ENCODE measurements around the gene TULP1. TPM values are rescaled to one million over a fixed set of nuclear protein-coding genes. Genes with fewer than 3 reads are reported as not detected.
"Not testable (repeated sequence)": the region's sequence is repeated elsewhere in the genome, so short reads cannot be mapped to it uniquely, and the experiment has no call there.

The TULP1 gene
- total RNA-seq, 4 donors from 2014 or later, result 0.72 to 0.83 TPM; not detected in 2

DNA sequence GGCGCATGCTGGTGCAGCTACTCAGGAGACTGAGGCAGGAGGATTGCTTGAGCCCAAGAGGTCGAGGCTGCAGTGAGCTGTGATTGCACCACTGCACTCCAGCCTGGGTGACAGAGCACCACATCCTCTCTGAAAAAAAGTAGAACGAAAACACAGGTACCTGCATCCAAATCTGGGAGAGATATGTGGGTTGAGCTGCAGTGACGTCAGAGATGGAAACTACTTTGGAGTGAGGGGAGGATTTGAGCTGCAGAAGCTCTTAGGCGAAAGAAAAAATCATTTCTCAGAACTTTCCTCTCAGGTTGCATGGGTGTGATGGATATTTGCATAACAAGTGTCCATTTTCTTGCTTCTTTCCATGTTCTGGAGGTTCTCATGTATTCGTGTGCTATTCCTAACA lies 4.0 kb upstream of the TULP1 start:
- Histone ChIP-seq H3K9me3 (no peaks in the 10 kb centered on the region), H3K36me3 (no peaks in the 10 kb centered on the region), H3K27me3 (peaks cover 12% of the 10 kb centered on the region), H3K27ac (no peak overlapping the region), H3K4me1 (peaks cover 4% of the 10 kb centered on the region), H3K4me3 (no peak overlapping the region)
- TF ChIP-seq POLR2A (IDR thresholded peaks at IDR 0.05), result no peak
- TF ChIP-seq EP300 (IDR thresholded peaks at IDR 0.05), result no peak
- TF ChIP-seq POLR2AphosphoS5 (IDR thresholded peaks at IDR 0.05), result no peak
- TF ChIP-seq, protein P1, sequence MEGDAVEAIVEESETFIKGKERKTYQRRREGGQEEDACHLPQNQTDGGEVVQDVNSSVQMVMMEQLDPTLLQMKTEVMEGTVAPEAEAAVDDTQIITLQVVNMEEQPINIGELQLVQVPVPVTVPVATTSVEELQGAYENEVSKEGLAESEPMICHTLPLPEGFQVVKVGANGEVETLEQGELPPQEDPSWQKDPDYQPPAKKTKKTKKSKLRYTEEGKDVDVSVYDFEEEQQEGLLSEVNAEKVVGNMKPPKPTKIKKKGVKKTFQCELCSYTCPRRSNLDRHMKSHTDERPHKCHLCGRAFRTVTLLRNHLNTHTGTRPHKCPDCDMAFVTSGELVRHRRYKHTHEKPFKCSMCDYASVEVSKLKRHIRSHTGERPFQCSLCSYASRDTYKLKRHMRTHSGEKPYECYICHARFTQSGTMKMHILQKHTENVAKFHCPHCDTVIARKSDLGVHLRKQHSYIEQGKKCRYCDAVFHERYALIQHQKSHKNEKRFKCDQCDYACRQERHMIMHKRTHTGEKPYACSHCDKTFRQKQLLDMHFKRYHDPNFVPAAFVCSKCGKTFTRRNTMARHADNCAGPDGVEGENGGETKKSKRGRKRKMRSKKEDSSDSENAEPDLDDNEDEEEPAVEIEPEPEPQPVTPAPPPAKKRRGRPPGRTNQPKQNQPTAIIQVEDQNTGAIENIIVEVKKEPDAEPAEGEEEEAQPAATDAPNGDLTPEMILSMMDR (IDR thresholded peaks at IDR 0.05), result no peak
- WGBS, result 71% methylated on average over 6 of the region's 6 CpGs
- DNase-seq (ENCODE audit: low spot score in 2 of 2), result no peak

DNA sequence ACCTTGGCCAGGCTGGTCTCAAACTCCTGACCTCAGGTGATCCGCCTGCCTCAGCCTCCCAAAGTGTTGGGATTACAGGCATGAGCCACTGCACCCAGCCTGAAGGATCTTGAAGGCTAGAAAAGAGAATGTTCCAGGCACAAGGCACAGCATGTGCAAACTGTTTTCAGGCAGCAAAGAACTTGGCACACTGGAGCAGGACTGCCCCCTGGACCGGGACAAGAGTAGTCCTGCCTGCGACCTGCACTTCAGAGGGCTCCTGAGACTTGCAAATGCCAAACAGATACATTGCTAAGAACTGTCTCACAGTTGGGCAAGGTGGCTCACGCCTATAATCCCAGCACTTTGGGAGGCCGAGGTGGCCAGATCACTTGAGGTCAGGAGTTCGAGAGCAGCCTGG lies 3.2 kb upstream of the TULP1 start:
- H3K9me3 ChIP-seq; H3K27ac ChIP-seq; H3K4me3 ChIP-seq; DNase-seq (ENCODE audit: low spot score in 2 of 2); H3K4me1 ChIP-seq; H3K36me3 ChIP-seq: not testable (repeated sequence)
- WGBS, result no CpG with 5 or more reads among the region's 6 CpGs
- H3K27me3 ChIP-seq, result peaks cover 19% of the 10 kb centered on the region

DNA sequence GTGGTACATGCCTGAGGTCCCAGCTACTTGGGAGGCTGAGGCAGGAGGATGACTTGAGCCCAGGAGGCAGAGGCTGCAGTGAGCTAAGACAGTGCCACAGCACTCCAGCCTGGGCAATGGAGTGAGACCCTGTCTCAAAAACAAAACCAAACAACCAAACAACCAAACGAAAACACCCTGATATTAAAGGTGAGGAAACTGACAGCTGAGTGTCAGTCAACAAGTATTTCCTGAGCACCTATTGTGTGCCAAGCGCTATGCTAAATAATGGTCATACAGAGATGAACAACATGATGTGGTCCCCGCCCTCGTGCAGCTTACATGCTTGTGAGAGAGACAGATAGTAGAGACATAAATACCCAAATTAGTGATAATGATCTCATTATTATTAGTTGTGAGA lies 1.9 kb upstream of the TULP1 start:
- peaks cover 27% of the 10 kb centered on the region for H3K27me3 ChIP-seq
- 61% methylated on average over 4 of the region's 4 CpGs for WGBS
- no peaks in the 10 kb centered on the region for H3K9me3 ChIP-seq
- no peaks in the 10 kb centered on the region for H3K36me3 ChIP-seq
- TF ChIP-seq EP300 (IDR thresholded peaks at IDR 0.05) (no peak), POLR2AphosphoS5 (IDR thresholded peaks at IDR 0.05) (no peak), POLR2A (IDR thresholded peaks at IDR 0.05) (no peak)
- TF ChIP-seq, protein P1 (IDR thresholded peaks at IDR 0.05), result no peak
- no peak overlapping the region for H3K4me3 ChIP-seq
- peaks cover 8% of the 10 kb centered on the region for H3K4me1 ChIP-seq
- no peak for DNase-seq (ENCODE audit: low spot score in 2 of 2)
- no peak overlapping the region for H3K27ac ChIP-seq

DNA sequence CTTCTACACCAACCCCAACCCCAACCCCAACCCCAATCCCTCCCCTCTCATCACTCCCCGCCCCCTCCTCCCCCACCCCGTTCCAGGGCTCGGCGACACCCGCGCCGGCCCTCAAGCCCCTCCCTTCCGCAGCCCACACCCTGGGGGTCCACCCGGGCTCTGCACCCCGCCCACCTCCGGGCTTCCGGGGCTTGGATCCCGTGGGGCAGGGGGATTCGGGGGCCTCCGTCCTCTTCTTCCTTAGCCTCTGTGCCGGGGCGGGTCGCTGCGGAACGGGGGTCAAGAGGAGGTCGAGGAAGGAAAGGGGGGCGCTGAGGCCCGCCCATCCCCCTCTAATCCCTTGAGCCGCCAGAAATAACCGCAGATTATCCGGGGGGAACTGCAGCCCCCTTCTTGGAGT lies 690 bp downstream of the TULP1 start:
- no peak for TF ChIP-seq POLR2A (IDR thresholded peaks at IDR 0.05)
- TF ChIP-seq, protein P1 (IDR thresholded peaks at IDR 0.05), result no peak
- TF ChIP-seq EP300 (IDR thresholded peaks at IDR 0.05), result no peak
- Histone ChIP-seq H3K9me3 (no peaks in the 10 kb centered on the region), H3K36me3 (no peaks in the 10 kb centered on the region), H3K4me3 (peak overlapping the region; percentile 31), H3K4me1 (peaks cover 8% of the 10 kb centered on the region), H3K27ac (no peak overlapping the region), H3K27me3 (peaks cover 27% of the 10 kb centered on the region)
- DNase-seq (ENCODE audit: low spot score in 2 of 2), result no peak
- WGBS, result 8% methylated on average over 25 of the region's 26 CpGs

DNA sequence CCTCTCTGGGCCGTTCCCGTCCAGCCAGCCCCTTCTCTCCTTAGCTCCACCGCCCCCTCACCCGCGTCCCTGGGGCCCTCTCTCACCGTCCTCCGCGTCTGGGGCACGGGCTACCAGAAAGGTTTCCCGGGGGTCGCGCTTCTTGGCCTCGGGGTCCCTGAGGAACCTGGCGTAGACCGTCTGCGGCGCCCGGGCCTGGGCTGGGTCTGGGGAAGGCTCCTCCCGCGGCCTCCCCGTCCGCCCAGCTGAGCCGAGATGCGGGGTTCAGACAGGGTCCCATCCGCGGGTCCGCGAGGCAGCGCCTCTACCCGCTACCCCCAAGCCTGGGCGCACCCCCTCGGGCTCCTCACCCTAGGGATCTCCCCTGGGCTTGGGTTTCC lies 1.1 kb downstream of the TULP1 start:
- Histone ChIP-seq H3K4me1 (peaks cover 8% of the 10 kb centered on the region), H3K36me3 (no peaks in the 10 kb centered on the region), H3K9me3 (no peaks in the 10 kb centered on the region), H3K4me3 (peak overlapping the region; percentile 31), H3K27me3 (peaks cover 27% of the 10 kb centered on the region), H3K27ac (no peak overlapping the region)
- DNase-seq (ENCODE audit: low spot score in 2 of 2), result no peak
- WGBS, result 24% methylated on average over 22 of the region's 32 CpGs
- no peak for TF ChIP-seq POLR2A (IDR thresholded peaks at IDR 0.05)
- TF ChIP-seq, protein P1 (IDR thresholded peaks at IDR 0.05), result no peak
- no peak for TF ChIP-seq POLR2AphosphoS5 (IDR thresholded peaks at IDR 0.05)
- no peak for TF ChIP-seq EP300 (IDR thresholded peaks at IDR 0.05)

DNA sequence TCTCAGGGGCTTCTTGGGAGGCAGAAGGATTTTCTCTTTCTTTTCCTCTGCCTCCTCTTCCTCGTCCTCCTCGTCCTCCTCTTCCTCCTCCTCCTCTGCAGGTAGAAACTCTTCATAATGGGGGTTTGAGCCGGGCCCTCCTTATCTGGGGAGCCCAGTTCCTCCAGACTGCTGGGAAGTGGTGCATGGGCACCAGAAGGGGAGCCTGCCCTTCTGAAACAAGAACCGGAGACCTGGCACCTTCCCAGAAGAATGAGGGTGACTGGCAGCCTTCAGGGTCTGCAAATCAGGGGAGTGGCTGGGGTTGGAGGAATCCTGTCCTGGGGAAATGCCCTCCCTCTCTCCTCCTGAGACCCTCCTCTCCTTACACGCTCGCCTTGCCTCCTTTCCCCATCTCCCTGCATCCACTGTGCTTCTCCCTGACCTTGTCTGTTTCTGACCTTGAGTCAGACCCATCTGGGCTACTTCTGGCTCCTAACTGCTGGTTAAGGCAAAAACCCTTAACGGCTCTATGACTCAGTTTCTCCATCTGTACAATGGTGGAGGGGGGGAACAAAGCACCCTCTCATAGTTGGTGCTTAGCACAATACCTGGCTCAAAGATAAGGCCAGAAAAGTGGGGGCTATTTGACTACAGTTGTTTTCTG lies 1.7 kb downstream of the TULP1 start:
- no peak overlapping the region for H3K27ac ChIP-seq
- H3K4me3 ChIP-seq, result peak overlapping the region; percentile 31
- WGBS, result 83% methylated on average over 7 of the region's 7 CpGs
- H3K9me3 ChIP-seq, result no peaks in the 10 kb centered on the region
- H3K27me3 ChIP-seq, result peaks cover 30% of the 10 kb centered on the region
- no peak for DNase-seq (ENCODE audit: low spot score in 2 of 2)
- peaks cover 9% of the 10 kb centered on the region for H3K4me1 ChIP-seq
- no peak for TF ChIP-seq EP300 (IDR thresholded peaks at IDR 0.05)
- TF ChIP-seq, protein P1 (IDR thresholded peaks at IDR 0.05), result no peak
- TF ChIP-seq POLR2AphosphoS5 (IDR thresholded peaks at IDR 0.05), result no peak
- no peak for TF ChIP-seq POLR2A (IDR thresholded peaks at IDR 0.05)
- H3K36me3 ChIP-seq, result no peaks in the 10 kb centered on the region

Data from suprapubic skin (tissue), 4 donors.